A549 (cell line): Measurements from ENCODE around the gene ABI3. TPM values are rescaled to one million over a fixed set of nuclear protein-coding genes. Genes with fewer than 3 reads are reported as not detected.
A peak's percentile ranks its signal among the peaks of the same experiment; 100 is the strongest.
"Not testable (repeated sequence)": the region's sequence is repeated elsewhere in the genome, so short reads cannot be mapped to it uniquely, and the experiment has no call there.

Experiments
- ATAC-seq, 2 experiments: fragments of 200-7000 bp in 1 of 2; fragments of >200 bp in 1 of 2; cut with Nextera tagmentation in 1 of 2; cut with Tn5 transposase in 1 of 2; 3 replicates each; pipeline versions ENCODE4 v1.8.0 to v1.9.1; 2018 to 2020; ENCODE audit warnings: mild to moderate bottlenecking in 1 of 2, moderate library complexity in 1 of 2
- CTCF ChIA-PET: fragments of 300-600 bp; sonication (Branson Sonifier 250); formaldehyde crosslinking; extraction: SDS; loops from one replicate; lab custom pipeline; 2021; ENCODE audit warnings: antibody characterized with exemption, inconsistent platforms; lab: Yijun Ruan, JAX
- POLR2A ChIA-PET: fragments of 350-600 bp; formaldehyde crosslinking; extraction: SDS; loops from one replicate; lab custom pipeline; 2021; ENCODE audit warnings: antibody characterized with exemption, inconsistent platforms; lab: Yijun Ruan, JAX
- DNase-seq, 2 experiments: peaks; one replicate each; pipeline versions ENCODE4 v3.0.0 to v3.0.0-alpha.2; 2011 to 2016; ENCODE audit warnings: low read depth in 1 of 2, low spot score in 1 of 2
- FAIRE-seq: peaks from 2 replicates; lab custom pipeline; 2011; peaks lifted over from hg19 to GRCh38; lab: Jason Lieb, UNC
- H3K27ac ChIP-seq, 2 experiments: fragments of >200 bp; sonication (Bioruptor Twin); formaldehyde crosslinking; 3 replicates each; pipeline ENCODE4 v1.5.1; 2016 to 2017
- H3K4me1 ChIP-seq: fragments of >200 bp; sonication (Bioruptor Twin); formaldehyde crosslinking; 3 replicates; pipeline ENCODE4 v1.6.1; 2016
- H3K4me2 ChIP-seq: fragments of >200 bp; sonication (Bioruptor Twin); formaldehyde crosslinking; 3 replicates; pipeline ENCODE4 v1.6.1; 2016
- H3K4me3 ChIP-seq: fragments of >200 bp; sonication (Bioruptor Twin); formaldehyde crosslinking; 3 replicates; pipeline ENCODE4 v1.5.1; 2016
- H3K9me3 ChIP-seq: fragments of >200 bp; sonication (Bioruptor Twin); formaldehyde crosslinking; 3 replicates; pipeline ENCODE4 v1.6.1; 2016
- BCL3 ChIP-seq: fragments of >200 bp; sonication (Bioruptor Twin); formaldehyde crosslinking; IDR thresholded peaks from 3 replicates; pipeline ENCODE4 v1.6.1; 2016
- BHLHE40 ChIP-seq: IDR thresholded peaks from 2 replicates; pipeline ENCODE4 v1.6.1; 2012; ENCODE audit warnings: low read depth, low read length, inconsistent platforms
- CBX2 ChIP-seq: fragments of 200-600 bp; sonication (generic); IDR thresholded peaks from 2 replicates; pipeline ENCODE4 v1.6.1; 2016; ENCODE audit warnings: low read depth, mild to moderate bottlenecking, borderline replicate concordance
- EHMT2 ChIP-seq: fragments of 200-600 bp; sonication (generic); IDR thresholded peaks from 2 replicates; pipeline ENCODE4 v1.6.1; 2016; ENCODE audit warnings: antibody characterized with exemption, low read depth, mild to moderate bottlenecking, moderate library complexity
- FOSL2 ChIP-seq, 2 experiments: fragments of 450-650 bp in 1 of 2; fragments of >200 bp in 1 of 2; sonication (Bioruptor Twin) in 1 of 2; formaldehyde crosslinking; IDR thresholded peaks; 2 replicates each; pipeline versions ENCODE4 v1.5.0 to v1.6.1; 2016 to 2020; ENCODE audit warnings: mild to moderate bottlenecking in 1 of 2, moderate library complexity in 1 of 2
- GATA3 ChIP-seq: IDR thresholded peaks from 2 replicates; pipeline ENCODE4 v1.6.1; 2012; ENCODE audit warnings: borderline replicate concordance
- HDAC2 ChIP-seq: fragments of 200-600 bp; sonication (generic); IDR thresholded peaks from 2 replicates; pipeline ENCODE4 v1.6.1; 2016
- HOXA7 ChIP-seq: fragments of 250-450 bp; sonication (Bioruptor Pico); IDR thresholded peaks from 2 replicates; pipeline ENCODE4 v1.5.0; 2020; ENCODE audit warnings: mild to moderate bottlenecking, moderate library complexity
- HOXB5 ChIP-seq: fragments of 250-450 bp; sonication (Bioruptor Pico); IDR thresholded peaks from 2 replicates; pipeline ENCODE4 v1.5.0; 2020; ENCODE audit warnings: mild to moderate bottlenecking, moderate library complexity
- MAFK ChIP-seq: fragments of 450-650 bp; IDR thresholded peaks from 2 replicates; pipeline ENCODE4 v1.6.1; 2014; ENCODE audit not compliant: partially characterized antibody
- RAD21 ChIP-seq, 2 experiments: fragments of >200 bp in 1 of 2; sonication (Bioruptor Twin) in 1 of 2; formaldehyde crosslinking in 1 of 2; IDR thresholded peaks in 1 of 2; conservative IDR thresholded peaks in 1 of 2; 2 replicates in 1 of 2; 3 replicates in 1 of 2; pipeline ENCODE4 v1.6.1; 2012 to 2018; ENCODE audit warnings: inconsistent platforms in 1 of 2
- RARB ChIP-seq: fragments of 250-450 bp; sonication (Bioruptor Pico); IDR thresholded peaks from 2 replicates; pipeline ENCODE4 v1.8.0; 2021; ENCODE audit warnings: mild to moderate bottlenecking, moderate library complexity
- RCOR1 ChIP-seq: fragments of 150-350 bp; IDR thresholded peaks from 2 replicates; pipeline ENCODE4 v1.6.1; 2014; ENCODE audit warnings: antibody characterized with exemption, low read length, low read depth
- SMC3 ChIP-seq: fragments of >200 bp; sonication (Bioruptor Twin); formaldehyde crosslinking; IDR thresholded peaks from 3 replicates; pipeline ENCODE4 v1.6.1; 2018; ENCODE audit warnings: inconsistent platforms
- TFCP2L1 ChIP-seq: fragments of 250-450 bp; sonication (Bioruptor Pico); IDR thresholded peaks from 2 replicates; pipeline ENCODE4 v1.5.0; 2021; ENCODE audit warnings: mild to moderate bottlenecking
- ZFP36 ChIP-seq: fragments of 450-650 bp; IDR thresholded peaks from 2 replicates; pipeline ENCODE4 v1.6.1; 2014; ENCODE audit warnings: borderline replicate concordance; ENCODE audit not compliant: partially characterized antibody
- ZSCAN20 ChIP-seq: fragments of 250-450 bp; sonication (Bioruptor Pico); IDR thresholded peaks from 2 replicates; pipeline ENCODE4 v1.8.0; 2022; ENCODE audit warnings: mild to moderate bottlenecking, moderate library complexity
- WGBS: methylation state at CpG from one replicate; pipeline ENCODE4 v1.1.6; 2017; ENCODE audit errors: missing lambda C conversion rate; 5-methylcytosine and 5-hydroxymethylcytosine counted together
- polyA plus RNA-seq, 4 experiments: library from polyadenylated mRNA; depleted of rRNA in 3 of 4; stranded (reverse); fragments of >200 nt; fragmentation: RNase III in 1 of 4; extraction: RNeasy Plus Mini Kit Qiagen cat#74134 plus additional on column Dnase treatment in 1 of 4; gene quantifications; 2 replicates in 3 of 4; 3 replicates in 1 of 4; pipeline ENCODE4 v1.2.3, GENCODE V29; 2011 to 2017
- TF ChIP-seq, protein P1 (sequence below): fragments of >200 bp; sonication (Bioruptor Twin); formaldehyde crosslinking; IDR thresholded peaks from 3 replicates; pipeline ENCODE4 v1.5.1; 2016

The ABI3 gene
- polyA plus RNA-seq, 2 of the 4 experiments (the other 2 are of a cell fraction): not detected

- POLR2A ChIA-PET: interaction anchor here (0.7 kb wide), 1 partner anchor 22 kb away, joined by 3 read pairs; no protein-coding TSS in a partner anchor
- ATAC-seq: not testable (repeated sequence)
- CTCF ChIA-PET: interaction anchor here (1.3 kb wide), 1 partner anchor 38 kb away, joined by 3 read pairs; no protein-coding TSS in a partner anchor
Measured at GRCh38 chr17:49185381-49185780, 25.1 kb upstream of the ABI3 start.

DNA sequence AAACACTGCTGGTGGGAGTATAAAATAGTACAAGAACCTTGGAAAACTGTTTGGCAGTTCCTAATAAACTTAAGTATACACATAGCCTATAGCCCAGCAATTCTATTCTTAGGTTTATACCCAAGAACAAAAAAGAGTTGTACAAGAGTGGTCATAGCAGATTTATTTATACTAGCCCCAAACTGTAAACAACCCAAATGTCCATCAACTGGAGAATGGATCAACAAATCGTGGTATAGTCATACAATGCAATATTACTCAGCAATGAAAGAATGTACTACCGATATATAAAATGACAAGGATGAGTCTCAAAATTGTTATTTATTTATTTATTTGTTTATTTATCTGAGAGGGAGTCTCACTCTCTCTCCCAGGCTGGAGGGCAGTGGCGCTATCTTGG is 23.2 kb upstream of the ABI3 start:
- WGBS: 70% methylated on average over 3 of the region's 3 CpGs
- Histone ChIP-seq H3K4me1 (peaks cover 7% of the 10 kb centered on the region), H3K27ac (no peak overlapping the region), H3K4me3 (no peak overlapping the region)
- CTCF ChIA-PET: interaction anchor here (0.7 to 2.1 kb wide), 2 partner anchors 35 to 40 kb away, joined by 3 to 7 read pairs; no protein-coding TSS in a partner anchor
- FAIRE-seq: no peak
- TF ChIP-seq, protein P1, sequence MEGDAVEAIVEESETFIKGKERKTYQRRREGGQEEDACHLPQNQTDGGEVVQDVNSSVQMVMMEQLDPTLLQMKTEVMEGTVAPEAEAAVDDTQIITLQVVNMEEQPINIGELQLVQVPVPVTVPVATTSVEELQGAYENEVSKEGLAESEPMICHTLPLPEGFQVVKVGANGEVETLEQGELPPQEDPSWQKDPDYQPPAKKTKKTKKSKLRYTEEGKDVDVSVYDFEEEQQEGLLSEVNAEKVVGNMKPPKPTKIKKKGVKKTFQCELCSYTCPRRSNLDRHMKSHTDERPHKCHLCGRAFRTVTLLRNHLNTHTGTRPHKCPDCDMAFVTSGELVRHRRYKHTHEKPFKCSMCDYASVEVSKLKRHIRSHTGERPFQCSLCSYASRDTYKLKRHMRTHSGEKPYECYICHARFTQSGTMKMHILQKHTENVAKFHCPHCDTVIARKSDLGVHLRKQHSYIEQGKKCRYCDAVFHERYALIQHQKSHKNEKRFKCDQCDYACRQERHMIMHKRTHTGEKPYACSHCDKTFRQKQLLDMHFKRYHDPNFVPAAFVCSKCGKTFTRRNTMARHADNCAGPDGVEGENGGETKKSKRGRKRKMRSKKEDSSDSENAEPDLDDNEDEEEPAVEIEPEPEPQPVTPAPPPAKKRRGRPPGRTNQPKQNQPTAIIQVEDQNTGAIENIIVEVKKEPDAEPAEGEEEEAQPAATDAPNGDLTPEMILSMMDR: no peak
- TF ChIP-seq HDAC2 (no peak), CBX2 (no peak), HOXA7 (CRISPR knock-in tag) (no peak), SMC3 (no peak), EHMT2 (no peak), RCOR1 (no peak), BHLHE40 (no peak)
- TF ChIP-seq, all 56 proteins: peak for 0
- DNase-seq (no peak), ATAC-seq (no peak)
- H3K9me3 ChIP-seq: peaks cover 13% of the 10 kb centered on the region
- no peak overlapping the region for H3K4me2 ChIP-seq
- POLR2A ChIA-PET: no interaction called here

More at GRCh38 chr17:49185381-49185780, 25.1 kb upstream of the ABI3 start:
- H3K4me2 ChIP-seq, H3K4me1 ChIP-seq, DNase-seq, H3K4me3 ChIP-seq, H3K27ac ChIP-seq, FAIRE-seq: not testable (repeated sequence)
- TF ChIP-seq ZFP36: peak; percentile 27
- WGBS: 71% methylated on average over 1 of the region's 1 CpG
- H3K9me3 ChIP-seq: peaks cover 13% of the 10 kb centered on the region

DNA sequence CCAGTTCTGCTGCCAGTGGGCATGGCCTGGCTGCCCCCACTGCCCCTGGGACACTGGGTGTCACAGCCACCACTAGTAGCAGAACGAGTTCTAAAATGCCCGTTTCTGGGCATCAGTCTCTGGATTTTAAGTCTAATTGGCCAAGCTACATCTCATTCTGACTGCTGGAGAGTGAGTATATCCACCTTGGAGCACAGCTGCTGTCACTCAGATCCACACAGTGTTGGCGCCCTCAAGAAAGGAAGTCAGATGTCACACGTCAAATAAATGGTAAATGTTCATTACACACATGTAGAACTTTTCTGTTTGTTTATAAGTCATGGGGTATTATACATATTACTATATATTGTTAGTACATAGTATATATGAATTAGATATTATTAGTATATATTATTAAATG is 19.6 kb upstream of the ABI3 start:
- peak overlapping the region; percentile 82 to 93 for H3K27ac ChIP-seq
- peak overlapping the region; percentile 88 for H3K4me2 ChIP-seq
- TF ChIP-seq SMC3: no peak
- no peak for TF ChIP-seq FOSL2 (IDR thresholded peaks at IDR 0.05)
- no peak for TF ChIP-seq FOSL2 (CRISPR knock-in tag; IDR thresholded peaks at IDR 0.05)
- TF ChIP-seq TFCP2L1 (CRISPR knock-in tag): no peak
- no peak for TF ChIP-seq GATA3
- H3K9me3 ChIP-seq: peaks cover 2% of the 10 kb centered on the region; the same call in 1 of the 3 replicates
- DNase-seq: no peak
- ChIA-PET POLR2A (interaction anchor here (1.0 kb wide), 1 partner anchor 151 kb away, joined by 3 read pairs; no protein-coding TSS in a partner anchor), CTCF (interaction anchor here (0.8 to 17.4 kb wide), 21 partner anchors 9 to 307 kb away, joined by 3 to 224 read pairs (median 5); partner anchors contain the start of gene PHOSPHO1)
- whole genome bisulfite sequencing: 87% methylated on average over 4 of the region's 4 CpGs
- H3K4me3 ChIP-seq: 0 out of 3 replicates have a peak overlapping the region, but pooled peaks have one; percentile 64
- FAIRE-seq: no peak
- ATAC-seq: no peak
- peaks cover 12% of the 10 kb centered on the region for H3K4me1 ChIP-seq

- TF ChIP-seq RARB (CRISPR knock-in tag): no peak
- TF ChIP-seq TFCP2L1 (CRISPR knock-in tag): peak; percentile 75; the same call in 1 of the 2 replicates
- peak; percentile 75; the same call in 1 of the 2 replicates for TF ChIP-seq HOXA7 (CRISPR knock-in tag)
- no peak for TF ChIP-seq HOXB5 (CRISPR knock-in tag)
- TF ChIP-seq BCL3: peak; percentile 71; the same call in 2 of the 3 replicates
- TF ChIP-seq RCOR1: no peak
- TF ChIP-seq ZFP36: no peak
- 0 out of 2 replicates have a peak, but pooled peaks have one; percentile 26 for TF ChIP-seq ZSCAN20 (CRISPR knock-in tag)
- peak; percentile 97 for TF ChIP-seq MAFK
- TF ChIP-seq RAD21 (conservative IDR thresholded peaks at IDR 0.05 in 1 of 2, IDR thresholded peaks at IDR 0.05 in 1 of 2): no peak
- TF ChIP-seq, all 56 proteins: peak for 5
- 1% methylated on average over 8 of the region's 8 CpGs for WGBS
- ATAC-seq: no peak
Measured at GRCh38 chr17:49191409-49191916, 19.0 kb upstream of the ABI3 start.

More at GRCh38 chr17:49191409-49191916, 19.0 kb upstream of the ABI3 start:
- H3K27ac ChIP-seq: peak overlapping the region; percentile 93 to 96
- POLR2A ChIA-PET: interaction anchor here (0.9 to 1.9 kb wide), 15 partner anchors 22 to 1296 kb away, joined by 3 to 15 read pairs (median 4); no protein-coding TSS in a partner anchor
- peaks cover 12% of the 10 kb centered on the region for H3K4me1 ChIP-seq
- no peaks in the 10 kb centered on the region for H3K9me3 ChIP-seq
- FAIRE-seq: peak; percentile 18
- peak overlapping the region; percentile 88 for H3K4me2 ChIP-seq
- H3K4me3 ChIP-seq: peak overlapping the region; percentile 64
- DNase-seq: no peak
- CTCF ChIA-PET: interaction anchor here (0.6 to 17.4 kb wide), 40 partner anchors 10 to 1334 kb away, joined by 3 to 224 read pairs (median 5); partner anchors contain the start of gene PHOSPHO1
